IMR-90 (cell line): ENCODE data around the gene UPF1. TPM values are rescaled to one million over a fixed set of nuclear protein-coding genes. Genes with fewer than 3 reads are reported as not detected.

Experiments
- ATAC-seq: fragments of 200-7000 bp; cut with Tn5 transposase; 2 replicates; pipeline ENCODE4 v1.9.1; 2020; ENCODE audit warnings: low read depth, mild to moderate bottlenecking, moderate library complexity
- BruUV-seq: library from RNA; stranded (reverse); fragments of 400-500 nt; replicated peaks from 2 replicates; lab custom pipeline; 2021; lab: Mats Ljungman, UMichigan
- CTCF ChIA-PET: fragments of 300-600 bp; formaldehyde crosslinking; extraction: SDS; loops from one replicate; lab custom pipeline; 2021; ENCODE audit warnings: antibody characterized with exemption; lab: Yijun Ruan, JAX
- POLR2A ChIA-PET: fragments of 300-600 bp; sonication (Branson Sonifier 250); formaldehyde crosslinking; loops from one replicate; lab custom pipeline; 2022; ENCODE audit warnings: antibody characterized with exemption; ENCODE audit not compliant: unreplicated experiment; lab: Charles Lee
- DNase-seq: peaks from one replicate; pipeline ENCODE4 v3.0.0; 2013
- H2AFZ ChIP-seq: replicated peaks from 2 replicates; pipeline ENCODE3; 2013; ENCODE audit warnings: low read length, mild to moderate bottlenecking; ENCODE audit not compliant: poor library complexity
- H2AK5ac ChIP-seq: 2 replicates; pipeline ENCODE4 v1.6.1; 2013; ENCODE audit warnings: low read depth, low read length, inconsistent platforms
- H2AK9ac ChIP-seq: replicated peaks from 2 replicates; pipeline ENCODE3; 2013; ENCODE audit warnings: mild to moderate bottlenecking, low read depth, low read length, moderate library complexity; ENCODE audit not compliant: poor library complexity
- H2BK120ac ChIP-seq: 2 replicates; pipeline ENCODE4 v1.6.1; 2013; ENCODE audit warnings: low read depth, low read length, inconsistent platforms
- H2BK15ac ChIP-seq: 3 replicates; pipeline ENCODE4 v1.6.1; 2013; ENCODE audit warnings: low read depth, low read length, inconsistent platforms
- H2BK20ac ChIP-seq: 2 replicates; pipeline ENCODE4 v1.6.1; 2013; ENCODE audit warnings: low read depth, mild to moderate bottlenecking, inconsistent platforms, low read length, moderate library complexity
- H2BK5ac ChIP-seq: 2 replicates; pipeline ENCODE4 v1.6.1; 2013; ENCODE audit warnings: mild to moderate bottlenecking, low read depth, low read length, inconsistent platforms; ENCODE audit not compliant: poor library complexity, severe bottlenecking
- H3K14ac ChIP-seq: replicated peaks from 2 replicates; pipeline ENCODE4 v1.6.1; 2013; ENCODE audit warnings: low read depth, low read length, inconsistent platforms
- H3K18ac ChIP-seq: 2 replicates; pipeline ENCODE4 v1.6.1; 2013; ENCODE audit warnings: low read depth, low read length, control low read depth
- H3K23ac ChIP-seq: 2 replicates; pipeline ENCODE4 v1.6.1; 2013; ENCODE audit warnings: low read depth, low read length, inconsistent platforms
- H3K27ac ChIP-seq: 2 replicates; pipeline ENCODE4 v1.5.1; 2013; ENCODE audit warnings: mild to moderate bottlenecking, control low read depth, low read length; ENCODE audit not compliant: insufficient read depth
- H3K27me3 ChIP-seq: 2 replicates; pipeline ENCODE4 v1.6.1; 2013; ENCODE audit warnings: low read length; ENCODE audit not compliant: control insufficient read depth, insufficient read depth
- H3K36me3 ChIP-seq: 2 replicates; pipeline ENCODE4 v1.6.1; 2013; ENCODE audit warnings: low read length, mixed read lengths; ENCODE audit not compliant: control insufficient read depth, insufficient read depth
- H3K4ac ChIP-seq: 2 replicates; pipeline ENCODE4 v1.6.1; 2013; ENCODE audit warnings: low read depth, low read length, inconsistent platforms
- H3K4me1 ChIP-seq: 2 replicates; pipeline ENCODE4 v1.6.1; 2013; ENCODE audit warnings: low read length, mixed read lengths; ENCODE audit not compliant: control insufficient read depth, insufficient read depth
- H3K4me2 ChIP-seq: 2 replicates; pipeline ENCODE4 v1.6.1; 2013; ENCODE audit warnings: low read depth, mild to moderate bottlenecking, control low read depth, low read length, moderate library complexity
- H3K4me3 ChIP-seq: 2 replicates; pipeline ENCODE4 v1.5.1; 2013; ENCODE audit warnings: low read depth, mild to moderate bottlenecking, control low read depth, low read length, moderate library complexity; ENCODE audit not compliant: insufficient read depth
- H3K56ac ChIP-seq: 2 replicates; pipeline ENCODE4 v1.6.1; 2013; ENCODE audit warnings: low read length, inconsistent platforms; ENCODE audit not compliant: insufficient read depth; ENCODE audit errors: extremely low read depth
- H3K79me1 ChIP-seq, 2 experiments: 2 replicates each; pipeline ENCODE4 v1.6.1; 2013; ENCODE audit warnings: low read length in 2 of 2, inconsistent platforms in 1 of 2, low read depth in 1 of 2
- H3K9ac ChIP-seq: 2 replicates; pipeline ENCODE4 v1.6.1; 2013; ENCODE audit warnings: low read depth, low read length, control low read depth
- H3K9me1 ChIP-seq: 2 replicates; pipeline ENCODE4 v1.6.1; 2013; ENCODE audit warnings: low read length, inconsistent platforms; ENCODE audit not compliant: insufficient read depth
- H3K9me3 ChIP-seq: 2 replicates; pipeline ENCODE4 v1.6.1; 2013; ENCODE audit warnings: low read length; ENCODE audit not compliant: control insufficient read depth, insufficient read depth
- H4K20me1 ChIP-seq: 2 replicates; pipeline ENCODE4 v1.6.1; 2013; ENCODE audit warnings: low read length, inconsistent platforms; ENCODE audit not compliant: insufficient read depth
- H4K5ac ChIP-seq: 2 replicates; pipeline ENCODE4 v1.6.1; 2013; ENCODE audit warnings: mild to moderate bottlenecking, low read depth, low read length, control low read depth
- H4K8ac ChIP-seq, 2 experiments: 2 replicates each; pipeline ENCODE4 v1.6.1; 2013; ENCODE audit warnings: low read depth in 2 of 2, low read length in 2 of 2, control low read depth in 1 of 2, inconsistent platforms in 1 of 2
- H4K91ac ChIP-seq: 2 replicates; pipeline ENCODE4 v1.6.1; 2013; ENCODE audit warnings: low read depth, low read length, inconsistent platforms; ENCODE audit not compliant: insufficient read depth
- BHLHE40 ChIP-seq: fragments of 150-350 bp; IDR thresholded peaks from 2 replicates; pipeline ENCODE4 v1.6.1; 2016; ENCODE audit warnings: mild to moderate bottlenecking, low read depth, low read length
- CEBPB ChIP-seq: IDR thresholded peaks from 2 replicates; pipeline ENCODE4 v1.6.1; 2012; ENCODE audit warnings: low read depth, low read length, improper control_type of control experiment
- CHD1 ChIP-seq: IDR thresholded peaks from 2 replicates; pipeline ENCODE4 v1.6.1; 2012; ENCODE audit warnings: low read depth, low read length, improper control_type of control experiment
- FOS ChIP-seq: fragments of 150-350 bp; IDR thresholded peaks from 2 replicates; pipeline ENCODE4 v1.6.1; 2016; ENCODE audit warnings: low read depth, low read length
- MAFK ChIP-seq: IDR thresholded peaks from 2 replicates; pipeline ENCODE4 v1.6.1; 2012; ENCODE audit warnings: low read depth, low read length, improper control_type of control experiment
- MAZ ChIP-seq: IDR thresholded peaks from 2 replicates; pipeline ENCODE4 v1.6.1; 2012; ENCODE audit warnings: low read depth, mild to moderate bottlenecking, low read length, improper control_type of control experiment, moderate library complexity, borderline replicate concordance
- MXI1 ChIP-seq: IDR thresholded peaks from 2 replicates; pipeline ENCODE4 v1.6.1; 2012; ENCODE audit warnings: low read depth, mild to moderate bottlenecking, low read length, moderate library complexity, borderline replicate concordance
- NFE2L2 ChIP-seq: fragments of 150-350 bp; IDR thresholded peaks from 2 replicates; pipeline ENCODE4 v1.6.1; 2016; ENCODE audit warnings: low read depth, mild to moderate bottlenecking, low read length
- POLR2A ChIP-seq: IDR thresholded peaks from 2 replicates; pipeline ENCODE4 v1.6.1; 2012; ENCODE audit warnings: mild to moderate bottlenecking, low read depth, low read length
- RAD21 ChIP-seq: IDR thresholded peaks from 2 replicates; pipeline ENCODE4 v1.6.1; 2012; ENCODE audit warnings: low read length, improper control_type of control experiment
- RCOR1 ChIP-seq: IDR thresholded peaks from 2 replicates; pipeline ENCODE4 v1.6.1; 2012; ENCODE audit warnings: mild to moderate bottlenecking, low read length, improper control_type of control experiment; ENCODE audit not compliant: insufficient replicate concordance
- RFX5 ChIP-seq: IDR thresholded peaks from 2 replicates; pipeline ENCODE4 v1.8.0; 2012; ENCODE audit warnings: low read depth, mild to moderate bottlenecking, low read length, moderate library complexity
- SMC3 ChIP-seq: fragments of 150-350 bp; IDR thresholded peaks from 2 replicates; pipeline ENCODE4 v1.6.1; 2016; ENCODE audit warnings: low read depth, mild to moderate bottlenecking, antibody characterized with exemption, low read length, moderate library complexity
- whole genome bisulfite sequencing, 2 experiments: methylation state at CpG; one replicate each; pipeline versions ENCODE4 v1.1.5 to v1.1.7; 2013; ENCODE audit warnings: missing lambda C conversion rate in 2 of 2; ENCODE audit not compliant: insufficient read length in 1 of 2; ENCODE audit errors: extremely low coverage in 2 of 2; 5-methylcytosine and 5-hydroxymethylcytosine counted together
- dilution Hi-C: fragments of 300-500 bp; cut with HindIII; formaldehyde crosslinking; loops from one replicate; pipeline ENCODE4 v1.14.3; 2018; ENCODE audit warnings: low sequenced_read_pairs; ENCODE audit not compliant: unreplicated experiment
- in situ Hi-C: fragments of 300-500 bp; cut with MboI; formaldehyde crosslinking; loops from 3 replicates; pipeline ENCODE4 v1.14.3; 2019; ENCODE audit warnings: low sequenced_read_pairs, inconsistent platforms, mixed read lengths
- intact Hi-C: fragments of 100-400 bp; cut with micrococcal nuclease; formaldehyde crosslinking; loops from 2 replicates; pipeline ENCODE4 v1.10.0; 2022
- polyA plus RNA-seq, 3 experiments: library from polyadenylated mRNA; depleted of rRNA; stranded (reverse); fragments of >200 nt; gene quantifications; 2 replicates each; pipeline ENCODE4 v1.2.3, GENCODE V29; 2012; ENCODE audit warnings: low replicate concordance in 1 of 3
- total RNA-seq: library from RNA; depleted of rRNA; stranded (reverse); fragments of >200 nt; gene quantifications from 2 replicates; pipeline ENCODE4 v1.2.3, GENCODE V29; 2012
- TF ChIP-seq, protein P1 (sequence below): fragments of 150-350 bp; IDR thresholded peaks from 2 replicates; pipeline ENCODE4 v1.6.1; 2017; ENCODE audit warnings: mild to moderate bottlenecking, antibody characterized with exemption, low read length, low read depth
- TF ChIP-seq, protein P2 (sequence below): fragments of 150-350 bp; IDR thresholded peaks from 2 replicates; pipeline ENCODE4 v1.6.1; 2016; ENCODE audit warnings: low read depth, mild to moderate bottlenecking, low read length, moderate library complexity, borderline replicate concordance
- TF ChIP-seq, protein P3 (sequence below): conservative IDR thresholded peaks from 2 replicates; pipeline ENCODE4 v1.5.1; 2012; ENCODE audit warnings: mild to moderate bottlenecking, low read depth, low read length, improper control_type of control experiment

The UPF1 gene
- total and polyA plus RNA-seq, 2 of the 4 experiments (the other 2 are of a cell fraction) = 31.2 to 50.3 TPM

DNA sequence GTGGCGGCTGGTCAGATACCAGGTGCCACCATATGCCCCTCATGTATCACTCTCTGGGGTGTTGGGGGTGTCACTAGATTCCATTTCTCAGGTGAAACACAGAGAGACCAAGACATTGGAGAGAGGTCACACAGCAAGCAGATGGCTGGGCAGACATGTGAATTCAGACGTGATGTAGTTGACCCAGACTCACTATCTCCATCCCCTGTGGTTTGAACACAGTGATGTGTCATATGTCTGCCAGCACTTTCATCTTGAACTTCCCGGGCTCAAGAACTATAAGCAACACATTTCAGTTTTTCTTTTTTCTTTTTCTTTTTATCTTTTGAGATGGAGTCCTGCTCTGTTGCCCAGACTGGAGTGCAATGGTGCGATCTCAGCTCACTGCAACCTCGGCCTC lies 16.1 kb upstream of the UPF1 start:
- DNase-seq (peak; percentile 31), ATAC-seq (no peak)
- Histone ChIP-seq H3K23ac (no peak overlapping the region), H4K91ac (no peak overlapping the region), H3K9me3 (no peaks in the 10 kb centered on the region), H3K18ac (no peak overlapping the region), H3K27ac (no peak overlapping the region), H3K4me2 (no peak overlapping the region), H4K8ac (no peak overlapping the region), H3K79me1 (no peaks in the 10 kb centered on the region), H2AFZ (no peak overlapping the region), H3K56ac (no peak overlapping the region), H3K36me3 (no peaks in the 10 kb centered on the region), H2AK5ac (no peak overlapping the region), H3K9ac (no peak overlapping the region), H3K14ac (no peak overlapping the region), H4K20me1 (no peaks in the 10 kb centered on the region), H3K9me1 (no peaks in the 10 kb centered on the region), H2BK15ac (no peak overlapping the region), H3K4me3 (no peak overlapping the region), H2AK9ac (no peak overlapping the region), H3K4me1 (no peaks in the 10 kb centered on the region), H2BK5ac (no peak overlapping the region), H2BK120ac (no peak overlapping the region), H3K4ac (no peak overlapping the region), H2BK20ac (no peak overlapping the region), H4K5ac (no peak overlapping the region), H3K27me3 (peaks cover 14% of the 10 kb centered on the region)
- dilution Hi-C loops = no loop called here
- CTCF ChIA-PET = no interaction called here
- in situ Hi-C loops = no loop called here
- no peak for TF ChIP-seq MAZ
- TF ChIP-seq BHLHE40 = no peak
- no peak for TF ChIP-seq MXI1
- TF ChIP-seq MAFK = no peak
- no peak for TF ChIP-seq RCOR1
- TF ChIP-seq, protein P1, sequence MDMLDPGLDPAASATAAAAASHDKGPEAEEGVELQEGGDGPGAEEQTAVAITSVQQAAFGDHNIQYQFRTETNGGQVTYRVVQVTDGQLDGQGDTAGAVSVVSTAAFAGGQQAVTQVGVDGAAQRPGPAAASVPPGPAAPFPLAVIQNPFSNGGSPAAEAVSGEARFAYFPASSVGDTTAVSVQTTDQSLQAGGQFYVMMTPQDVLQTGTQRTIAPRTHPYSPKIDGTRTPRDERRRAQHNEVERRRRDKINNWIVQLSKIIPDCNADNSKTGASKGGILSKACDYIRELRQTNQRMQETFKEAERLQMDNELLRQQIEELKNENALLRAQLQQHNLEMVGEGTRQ = no peak
- no peak for TF ChIP-seq SMC3
- TF ChIP-seq, protein P2, sequence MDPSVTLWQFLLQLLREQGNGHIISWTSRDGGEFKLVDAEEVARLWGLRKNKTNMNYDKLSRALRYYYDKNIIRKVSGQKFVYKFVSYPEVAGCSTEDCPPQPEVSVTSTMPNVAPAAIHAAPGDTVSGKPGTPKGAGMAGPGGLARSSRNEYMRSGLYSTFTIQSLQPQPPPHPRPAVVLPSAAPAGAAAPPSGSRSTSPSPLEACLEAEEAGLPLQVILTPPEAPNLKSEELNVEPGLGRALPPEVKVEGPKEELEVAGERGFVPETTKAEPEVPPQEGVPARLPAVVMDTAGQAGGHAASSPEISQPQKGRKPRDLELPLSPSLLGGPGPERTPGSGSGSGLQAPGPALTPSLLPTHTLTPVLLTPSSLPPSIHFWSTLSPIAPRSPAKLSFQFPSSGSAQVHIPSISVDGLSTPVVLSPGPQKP = no peak
- TF ChIP-seq POLR2A = no peak
- TF ChIP-seq, protein P3, sequence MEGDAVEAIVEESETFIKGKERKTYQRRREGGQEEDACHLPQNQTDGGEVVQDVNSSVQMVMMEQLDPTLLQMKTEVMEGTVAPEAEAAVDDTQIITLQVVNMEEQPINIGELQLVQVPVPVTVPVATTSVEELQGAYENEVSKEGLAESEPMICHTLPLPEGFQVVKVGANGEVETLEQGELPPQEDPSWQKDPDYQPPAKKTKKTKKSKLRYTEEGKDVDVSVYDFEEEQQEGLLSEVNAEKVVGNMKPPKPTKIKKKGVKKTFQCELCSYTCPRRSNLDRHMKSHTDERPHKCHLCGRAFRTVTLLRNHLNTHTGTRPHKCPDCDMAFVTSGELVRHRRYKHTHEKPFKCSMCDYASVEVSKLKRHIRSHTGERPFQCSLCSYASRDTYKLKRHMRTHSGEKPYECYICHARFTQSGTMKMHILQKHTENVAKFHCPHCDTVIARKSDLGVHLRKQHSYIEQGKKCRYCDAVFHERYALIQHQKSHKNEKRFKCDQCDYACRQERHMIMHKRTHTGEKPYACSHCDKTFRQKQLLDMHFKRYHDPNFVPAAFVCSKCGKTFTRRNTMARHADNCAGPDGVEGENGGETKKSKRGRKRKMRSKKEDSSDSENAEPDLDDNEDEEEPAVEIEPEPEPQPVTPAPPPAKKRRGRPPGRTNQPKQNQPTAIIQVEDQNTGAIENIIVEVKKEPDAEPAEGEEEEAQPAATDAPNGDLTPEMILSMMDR = no peak
- no peak for TF ChIP-seq FOS
- TF ChIP-seq RFX5 = no peak
- TF ChIP-seq CEBPB = no peak
- TF ChIP-seq RAD21 = no peak
- no peak for TF ChIP-seq NFE2L2
- TF ChIP-seq CHD1 = no peak
- intact Hi-C loops = no loop called here
- no CpG with 5 or more reads among the region's 5 CpGs for WGBS, 2 experiments
- POLR2A ChIA-PET = no interaction called here
- no TSS peak for BruUV-seq
